SK-N-SH treated with all-trans-retinoic acid at 6 μM for 48 hours (cell line): ENCODE data around the gene PRDM10.

Experiments used
- ATAC-seq: fragments of 200-7000 bp; cut with Tn5 transposase; 3 replicates; pipeline ENCODE4 v1.9.1; 2020; ENCODE audit warnings: mild to moderate bottlenecking, moderate library complexity
- ARNTL ChIP-seq: fragments of 450-650 bp; formaldehyde crosslinking; IDR thresholded peaks from 2 replicates; pipeline ENCODE4 v1.5.0; 2020; ENCODE audit warnings: low read depth, mild to moderate bottlenecking, moderate library complexity, borderline replicate concordance
- BACH2 ChIP-seq: fragments of 250-450 bp; sonication (Bioruptor Pico); IDR thresholded peaks from 2 replicates; pipeline ENCODE4 v1.9.0; 2021; ENCODE audit warnings: mild to moderate bottlenecking, borderline replicate concordance
- CSDC2 ChIP-seq: fragments of 250-450 bp; sonication (Bioruptor Pico); IDR thresholded peaks from 2 replicates; pipeline ENCODE4 v1.5.0; 2020; ENCODE audit warnings: mild to moderate bottlenecking, moderate library complexity
- ESRRG ChIP-seq: fragments of 250-450 bp; sonication (Bioruptor Pico); IDR thresholded peaks from 2 replicates; pipeline ENCODE4 v1.6.1; 2021; ENCODE audit warnings: mild to moderate bottlenecking
- GLIS3 ChIP-seq: fragments of 250-450 bp; sonication (Bioruptor Pico); IDR thresholded peaks from 2 replicates; pipeline ENCODE4 v1.5.0; 2020; ENCODE audit warnings: mild to moderate bottlenecking, moderate library complexity
- ISL1 ChIP-seq: fragments of 250-450 bp; sonication (Bioruptor Pico); IDR thresholded peaks from 2 replicates; pipeline ENCODE4 v2.1.2; 2022; ENCODE audit warnings: mild to moderate bottlenecking, moderate library complexity
- OSR1 ChIP-seq: fragments of 250-450 bp; sonication (Bioruptor Pico); IDR thresholded peaks from 2 replicates; pipeline ENCODE4 v1.8.0; 2022; ENCODE audit warnings: moderate library complexity, mild to moderate bottlenecking, inconsistent platforms
- PPARA ChIP-seq: fragments of 250-450 bp; sonication (Bioruptor Pico); IDR thresholded peaks from 2 replicates; pipeline ENCODE4 v1.5.0; 2020; ENCODE audit warnings: mild to moderate bottlenecking, borderline replicate concordance
- RARB ChIP-seq: fragments of 250-450 bp; sonication (Bioruptor Pico); IDR thresholded peaks from 2 replicates; pipeline ENCODE4 v1.8.0; 2021; ENCODE audit warnings: mild to moderate bottlenecking, moderate library complexity
- SNAI2 ChIP-seq: fragments of 250-450 bp; sonication (Bioruptor Pico); IDR thresholded peaks from 2 replicates; pipeline ENCODE4 v1.5.0; 2020; ENCODE audit warnings: mild to moderate bottlenecking, moderate library complexity
- TCF4 ChIP-seq: fragments of 250-450 bp; sonication (Bioruptor Pico); IDR thresholded peaks from 2 replicates; pipeline ENCODE4 v1.8.0; 2021; ENCODE audit warnings: mild to moderate bottlenecking, moderate library complexity, borderline replicate concordance
- TOX ChIP-seq: fragments of 250-450 bp; sonication (Bioruptor Pico); IDR thresholded peaks from 2 replicates; pipeline ENCODE4 v1.8.0; 2021; ENCODE audit warnings: mild to moderate bottlenecking, moderate library complexity, borderline replicate concordance
- ZFP3 ChIP-seq: fragments of 250-450 bp; sonication (Bioruptor Pico); IDR thresholded peaks from 2 replicates; pipeline ENCODE4 v1.5.0; 2020; ENCODE audit warnings: mild to moderate bottlenecking, moderate library complexity
- ZFP30 ChIP-seq: fragments of 450-650 bp; formaldehyde crosslinking; IDR thresholded peaks from 2 replicates; pipeline ENCODE4 v1.5.0; 2022; ENCODE audit warnings: mild to moderate bottlenecking, moderate library complexity
- ZNF565 ChIP-seq: fragments of 450-650 bp; formaldehyde crosslinking; conservative IDR thresholded peaks from 2 replicates; pipeline ENCODE4 v1.5.0; 2020; ENCODE audit warnings: low read depth, mild to moderate bottlenecking, moderate library complexity
- ZNF70 ChIP-seq: fragments of 450-650 bp; formaldehyde crosslinking; IDR thresholded peaks from 2 replicates; pipeline ENCODE4 v1.5.0; 2020; ENCODE audit warnings: mild to moderate bottlenecking, moderate library complexity
- ZNF8 ChIP-seq: fragments of 450-650 bp; formaldehyde crosslinking; IDR thresholded peaks from 2 replicates; pipeline ENCODE4 v1.5.0; 2020; ENCODE audit warnings: mild to moderate bottlenecking, moderate library complexity
- TF ChIP-seq, protein P1 (sequence below): fragments of 250-450 bp; sonication (Bioruptor Pico); IDR thresholded peaks from 2 replicates; pipeline ENCODE4 v1.8.0; 2020; ENCODE audit warnings: mild to moderate bottlenecking, moderate library complexity, borderline replicate concordance
- TF ChIP-seq, protein P2 (sequence below): fragments of 250-450 bp; sonication (Bioruptor Pico); IDR thresholded peaks from 2 replicates; pipeline ENCODE4 v1.5.1; 2020; ENCODE audit warnings: low read depth, mild to moderate bottlenecking, moderate library complexity
- TF ChIP-seq, protein P3 (sequence below): fragments of 250-450 bp; sonication (Bioruptor Pico); IDR thresholded peaks from 2 replicates; pipeline ENCODE4 v1.5.1; 2021; ENCODE audit warnings: mild to moderate bottlenecking, moderate library complexity
- TF ChIP-seq, protein P4 (sequence below): fragments of 250-450 bp; sonication (Bioruptor Pico); IDR thresholded peaks from 2 replicates; pipeline ENCODE4 v1.5.0; 2020; ENCODE audit warnings: mild to moderate bottlenecking, moderate library complexity
- TF ChIP-seq, protein P5 (sequence below): fragments of 250-450 bp; sonication (Bioruptor Pico); IDR thresholded peaks from 2 replicates; pipeline ENCODE4 v1.8.0; 2021; ENCODE audit warnings: low read depth, mild to moderate bottlenecking, moderate library complexity, borderline replicate concordance

The PRDM10 gene

DNA sequence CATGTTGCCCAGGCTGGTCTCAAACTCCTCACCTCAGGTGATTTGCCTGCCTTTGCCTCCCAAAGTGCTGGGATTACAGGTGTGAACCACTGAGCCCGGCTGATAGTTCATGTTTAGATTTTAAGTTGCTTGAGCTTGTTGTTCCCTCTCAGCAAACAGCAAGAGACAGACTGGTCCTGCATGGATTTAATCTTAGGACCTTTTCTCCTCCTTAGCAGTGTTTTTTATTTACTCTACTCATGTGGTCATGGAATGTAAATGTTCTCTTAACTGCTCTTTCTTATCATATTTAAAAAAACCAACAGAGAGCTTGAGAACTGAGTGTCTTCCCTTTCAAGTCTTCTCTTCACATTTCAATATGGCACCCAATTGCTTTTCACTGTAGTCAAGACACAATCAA lies 22.7 kb upstream of the PRDM10 start:
- ATAC-seq: no peak
- TF ChIP-seq, protein P1, sequence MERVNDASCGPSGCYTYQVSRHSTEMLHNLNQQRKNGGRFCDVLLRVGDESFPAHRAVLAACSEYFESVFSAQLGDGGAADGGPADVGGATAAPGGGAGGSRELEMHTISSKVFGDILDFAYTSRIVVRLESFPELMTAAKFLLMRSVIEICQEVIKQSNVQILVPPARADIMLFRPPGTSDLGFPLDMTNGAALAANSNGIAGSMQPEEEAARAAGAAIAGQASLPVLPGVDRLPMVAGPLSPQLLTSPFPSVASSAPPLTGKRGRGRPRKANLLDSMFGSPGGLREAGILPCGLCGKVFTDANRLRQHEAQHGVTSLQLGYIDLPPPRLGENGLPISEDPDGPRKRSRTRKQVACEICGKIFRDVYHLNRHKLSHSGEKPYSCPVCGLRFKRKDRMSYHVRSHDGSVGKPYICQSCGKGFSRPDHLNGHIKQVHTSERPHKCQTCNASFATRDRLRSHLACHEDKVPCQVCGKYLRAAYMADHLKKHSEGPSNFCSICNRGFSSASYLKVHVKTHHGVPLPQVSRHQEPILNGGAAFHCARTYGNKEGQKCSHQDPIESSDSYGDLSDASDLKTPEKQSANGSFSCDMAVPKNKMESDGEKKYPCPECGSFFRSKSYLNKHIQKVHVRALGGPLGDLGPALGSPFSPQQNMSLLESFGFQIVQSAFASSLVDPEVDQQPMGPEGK (CRISPR knock-in tag): no peak
- TF ChIP-seq ZFP30 (CRISPR knock-in tag) (no peak), CSDC2 (CRISPR knock-in tag) (no peak), ESRRG (no peak), OSR1 (CRISPR knock-in tag) (no peak), ZNF70 (no peak), RARB (CRISPR knock-in tag) (no peak), ARNTL (CRISPR knock-in tag) (no peak)
- TF ChIP-seq, protein P2, sequence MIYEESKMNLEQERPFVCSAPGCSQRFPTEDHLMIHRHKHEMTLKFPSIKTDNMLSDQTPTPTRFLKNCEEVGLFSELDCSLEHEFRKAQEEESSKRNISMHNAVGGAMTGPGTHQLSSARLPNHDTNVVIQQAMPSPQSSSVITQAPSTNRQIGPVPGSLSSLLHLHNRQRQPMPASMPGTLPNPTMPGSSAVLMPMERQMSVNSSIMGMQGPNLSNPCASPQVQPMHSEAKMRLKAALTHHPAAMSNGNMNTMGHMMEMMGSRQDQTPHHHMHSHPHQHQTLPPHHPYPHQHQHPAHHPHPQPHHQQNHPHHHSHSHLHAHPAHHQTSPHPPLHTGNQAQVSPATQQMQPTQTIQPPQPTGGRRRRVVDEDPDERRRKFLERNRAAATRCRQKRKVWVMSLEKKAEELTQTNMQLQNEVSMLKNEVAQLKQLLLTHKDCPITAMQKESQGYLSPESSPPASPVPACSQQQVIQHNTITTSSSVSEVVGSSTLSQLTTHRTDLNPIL: no peak

DNA sequence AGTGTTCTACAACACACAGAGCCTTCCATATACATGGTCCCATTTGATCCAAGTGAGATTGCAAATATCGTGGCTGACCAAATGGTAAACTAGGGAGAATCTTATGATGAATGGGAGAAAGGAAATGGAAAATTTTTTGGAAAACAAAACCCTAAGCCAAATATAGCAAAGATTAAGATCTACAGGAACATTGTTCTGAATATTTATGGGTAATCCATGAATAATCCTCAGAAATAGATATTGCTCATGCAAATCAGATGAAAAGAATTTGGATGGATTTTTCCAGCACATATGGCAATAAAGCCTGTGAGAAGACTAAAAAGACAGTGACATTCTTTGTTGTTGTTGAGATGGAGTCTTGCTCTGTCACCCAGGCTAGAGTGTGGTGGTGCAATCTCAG lies 21.7 kb upstream of the PRDM10 start:
- TF ChIP-seq, protein P3, sequence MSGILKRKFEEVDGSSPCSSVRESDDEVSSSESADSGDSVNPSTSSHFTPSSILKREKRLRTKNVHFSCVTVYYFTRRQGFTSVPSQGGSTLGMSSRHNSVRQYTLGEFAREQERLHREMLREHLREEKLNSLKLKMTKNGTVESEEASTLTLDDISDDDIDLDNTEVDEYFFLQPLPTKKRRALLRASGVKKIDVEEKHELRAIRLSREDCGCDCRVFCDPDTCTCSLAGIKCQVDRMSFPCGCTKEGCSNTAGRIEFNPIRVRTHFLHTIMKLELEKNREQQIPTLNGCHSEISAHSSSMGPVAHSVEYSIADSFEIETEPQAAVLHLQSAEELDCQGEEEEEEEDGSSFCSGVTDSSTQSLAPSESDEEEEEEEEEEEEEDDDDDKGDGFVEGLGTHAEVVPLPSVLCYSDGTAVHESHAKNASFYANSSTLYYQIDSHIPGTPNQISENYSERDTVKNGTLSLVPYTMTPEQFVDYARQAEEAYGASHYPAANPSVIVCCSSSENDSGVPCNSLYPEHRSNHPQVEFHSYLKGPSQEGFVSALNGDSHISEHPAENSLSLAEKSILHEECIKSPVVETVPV (CRISPR knock-in tag): no peak
- TF ChIP-seq ZNF8 (CRISPR knock-in tag) (no peak), TCF4 (CRISPR knock-in tag) (no peak), CSDC2 (CRISPR knock-in tag) (no peak), ISL1 (CRISPR knock-in tag) (no peak)
- TF ChIP-seq, protein P1 (CRISPR knock-in tag): no peak
- ATAC-seq: peak; percentile 36; the same call in 2 of the 3 replicates

DNA sequence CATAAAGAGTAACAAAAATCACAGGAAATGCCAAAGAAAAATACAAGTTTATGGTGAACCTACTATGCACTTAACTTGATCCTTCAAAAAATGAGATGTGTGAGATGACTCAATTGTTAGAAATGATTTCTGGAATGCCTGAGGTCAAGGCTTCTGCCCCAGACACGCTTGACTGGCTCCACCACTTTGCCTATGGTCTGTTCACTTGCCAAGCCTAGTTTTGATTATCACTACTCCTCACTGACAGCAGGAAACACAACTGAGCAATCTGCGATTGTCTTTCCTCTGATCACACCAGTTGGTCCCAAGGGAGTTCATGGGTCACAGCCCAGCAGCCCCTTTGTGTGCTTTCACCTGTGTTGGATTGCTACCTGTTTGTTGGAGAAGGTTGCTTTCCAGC lies 20.6 kb upstream of the PRDM10 start:
- no peak for TF ChIP-seq PPARA (CRISPR knock-in tag)
- no peak for TF ChIP-seq CSDC2 (CRISPR knock-in tag)
- TF ChIP-seq, protein P4, sequence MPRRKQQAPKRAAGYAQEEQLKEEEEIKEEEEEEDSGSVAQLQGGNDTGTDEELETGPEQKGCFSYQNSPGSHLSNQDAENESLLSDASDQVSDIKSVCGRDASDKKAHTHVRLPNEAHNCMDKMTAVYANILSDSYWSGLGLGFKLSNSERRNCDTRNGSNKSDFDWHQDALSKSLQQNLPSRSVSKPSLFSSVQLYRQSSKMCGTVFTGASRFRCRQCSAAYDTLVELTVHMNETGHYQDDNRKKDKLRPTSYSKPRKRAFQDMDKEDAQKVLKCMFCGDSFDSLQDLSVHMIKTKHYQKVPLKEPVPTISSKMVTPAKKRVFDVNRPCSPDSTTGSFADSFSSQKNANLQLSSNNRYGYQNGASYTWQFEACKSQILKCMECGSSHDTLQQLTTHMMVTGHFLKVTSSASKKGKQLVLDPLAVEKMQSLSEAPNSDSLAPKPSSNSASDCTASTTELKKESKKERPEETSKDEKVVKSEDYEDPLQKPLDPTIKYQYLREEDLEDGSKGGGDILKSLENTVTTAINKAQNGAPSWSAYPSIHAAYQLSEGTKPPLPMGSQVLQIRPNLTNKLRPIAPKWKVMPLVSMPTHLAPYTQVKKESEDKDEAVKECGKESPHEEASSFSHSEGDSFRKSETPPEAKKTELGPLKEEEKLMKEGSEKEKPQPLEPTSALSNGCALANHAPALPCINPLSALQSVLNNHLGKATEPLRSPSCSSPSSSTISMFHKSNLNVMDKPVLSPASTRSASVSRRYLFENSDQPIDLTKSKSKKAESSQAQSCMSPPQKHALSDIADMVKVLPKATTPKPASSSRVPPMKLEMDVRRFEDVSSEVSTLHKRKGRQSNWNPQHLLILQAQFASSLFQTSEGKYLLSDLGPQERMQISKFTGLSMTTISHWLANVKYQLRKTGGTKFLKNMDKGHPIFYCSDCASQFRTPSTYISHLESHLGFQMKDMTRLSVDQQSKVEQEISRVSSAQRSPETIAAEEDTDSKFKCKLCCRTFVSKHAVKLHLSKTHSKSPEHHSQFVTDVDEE (CRISPR knock-in tag): no peak
- TF ChIP-seq, protein P2: no peak
- TF ChIP-seq SNAI2: no peak
- TF ChIP-seq, protein P5, sequence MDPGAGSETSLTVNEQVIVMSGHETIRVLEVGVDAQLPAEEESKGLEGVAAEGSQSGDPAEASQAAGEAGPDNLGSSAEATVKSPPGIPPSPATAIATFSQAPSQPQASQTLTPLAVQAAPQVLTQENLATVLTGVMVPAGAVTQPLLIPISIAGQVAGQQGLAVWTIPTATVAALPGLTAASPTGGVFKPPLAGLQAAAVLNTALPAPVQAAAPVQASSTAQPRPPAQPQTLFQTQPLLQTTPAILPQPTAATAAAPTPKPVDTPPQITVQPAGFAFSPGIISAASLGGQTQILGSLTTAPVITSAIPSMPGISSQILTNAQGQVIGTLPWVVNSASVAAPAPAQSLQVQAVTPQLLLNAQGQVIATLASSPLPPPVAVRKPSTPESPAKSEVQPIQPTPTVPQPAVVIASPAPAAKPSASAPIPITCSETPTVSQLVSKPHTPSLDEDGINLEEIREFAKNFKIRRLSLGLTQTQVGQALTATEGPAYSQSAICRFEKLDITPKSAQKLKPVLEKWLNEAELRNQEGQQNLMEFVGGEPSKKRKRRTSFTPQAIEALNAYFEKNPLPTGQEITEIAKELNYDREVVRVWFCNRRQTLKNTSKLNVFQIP (CRISPR knock-in tag): no peak
- no peak for TF ChIP-seq ZFP3 (CRISPR knock-in tag)
- no peak for TF ChIP-seq OSR1 (CRISPR knock-in tag)
- TF ChIP-seq ESRRG: no peak
- TF ChIP-seq ARNTL (CRISPR knock-in tag): no peak
- TF ChIP-seq, protein P3 (CRISPR knock-in tag): no peak
- TF ChIP-seq BACH2 (CRISPR knock-in tag): no peak
- TF ChIP-seq TCF4 (CRISPR knock-in tag): no peak
- TF ChIP-seq ZNF565 (CRISPR knock-in tag): no peak
- TF ChIP-seq TOX (CRISPR knock-in tag): no peak
- no peak for TF ChIP-seq RARB (CRISPR knock-in tag)
- no peak for TF ChIP-seq GLIS3 (CRISPR knock-in tag)
- ATAC-seq: peak; percentile 85
